Neural cell (in vitro differentiated cells): ENCODE measurements around the gene FYB1.

ENCODE experiments used
- CTCF ChIP-seq: fragments of 450-650 bp; IDR thresholded peaks from 2 replicates; pipeline ENCODE4 v1.5.1; 2014; ENCODE audit warnings: antibody characterized with exemption, mild to moderate bottlenecking, moderate library complexity; ENCODE audit not compliant: poor library complexity, severe bottlenecking
- EZH2 ChIP-seq: fragments of 200-600, 300-800 bp; shearing (Covaris generic), sonication (generic); IDR thresholded peaks from 2 replicates; pipeline ENCODE4 v1.6.1; 2014; ENCODE audit warnings: antibody characterized with exemption, low read length, borderline replicate concordance, mild to moderate bottlenecking; ENCODE audit not compliant: insufficient read depth, poor library complexity, severe bottlenecking
- MXI1 ChIP-seq: fragments of 450-650 bp; conservative IDR thresholded peaks from 2 replicates; pipeline ENCODE4 v1.6.1; 2014; ENCODE audit warnings: antibody characterized with exemption, mild to moderate bottlenecking; ENCODE audit not compliant: poor library complexity, severe bottlenecking
- POLR2AphosphoS5 ChIP-seq: IDR thresholded peaks from 2 replicates; pipeline ENCODE4 v1.6.1; 2012

- TF ChIP-seq POLR2AphosphoS5 (no peak), MXI1 (no peak), CTCF (no peak), EZH2 (no peak)
These were observed 136.4 kb downstream of the FYB1 start for GRCh38 chr5:39082995-39083394.
